HUDEP-2 (cell line): ENCODE results near the gene GALM.

Experiments used
- DNase-seq, 76 experiments: peaks; one replicate each; lab custom pipeline; 2025; ENCODE audit not compliant: unreplicated experiment in 76 of 76; lab: John Stamatoyannopoulos, UW

GALM gene

GRCh38 chr2:38648107-38648761 lies 17.7 kb upstream of the GALM start:
- DNase-seq: peak in 1 of 76 experiments; percentile 17

GRCh38 chr2:38649176-38649728 lies 16.7 kb upstream of the GALM start:
- DNase-seq: no peak

GRCh38 chr2:38650012-38650411 lies 15.9 kb upstream of the GALM start:
- DNase-seq: no peak

- DNase-seq: no peak
These were observed 15.2 kb upstream of the GALM start for GRCh38 chr2:38650717-38651116.

GRCh38 chr2:38652431-38653273 lies 13.3 kb upstream of the GALM start:
- DNase-seq: peak in 48 of 76 experiments; percentile 6 to 91 (median 66)

- no peak for DNase-seq
These were observed 12.6 kb upstream of the GALM start for GRCh38 chr2:38653380-38653714.

- peak in 6 of 76 experiments; percentile 6 to 55 (median 16) for DNase-seq
These were observed 12.0 kb upstream of the GALM start for GRCh38 chr2:38653715-38654527.

GRCh38 chr2:38654528-38655381 lies 11.2 kb upstream of the GALM start:
- DNase-seq: no peak

GRCh38 chr2:38655441-38655840 lies 10.5 kb upstream of the GALM start:
- no peak for DNase-seq

GRCh38 chr2:38656866-38657480 lies 8.9 kb upstream of the GALM start:
- no peak for DNase-seq

- DNase-seq: no peak
These were observed 7.3 kb upstream of the GALM start for GRCh38 chr2:38658613-38659012.

GRCh38 chr2:38659115-38659514 lies 6.8 kb upstream of the GALM start:
- DNase-seq: no peak

GRCh38 chr2:38660282-38660681 lies 5.6 kb upstream of the GALM start:
- no peak for DNase-seq

GRCh38 chr2:38661306-38661705 lies 4.6 kb upstream of the GALM start:
- no peak for DNase-seq

- DNase-seq: peak in 4 of 76 experiments; percentile 7 to 21 (median 16)
These were observed 619 bp downstream of the GALM start for GRCh38 chr2:38666556-38666910.

- DNase-seq: no peak
These were observed 2.2 kb downstream of the GALM start for GRCh38 chr2:38668092-38668491.

- DNase-seq: peak in 24 of 76 experiments; percentile 12 to 69 (median 26)
These were observed 3.0 kb downstream of the GALM start for GRCh38 chr2:38668779-38669479.

- no peak for DNase-seq
These were observed 5.4 kb downstream of the GALM start for GRCh38 chr2:38671303-38671702.

GRCh38 chr2:38671946-38672345 lies 6.0 kb downstream of the GALM start:
- DNase-seq: no peak
